ENCODE results near the gene HUS1.

HUS1 gene

GRCh38 chr7:47950714-47951113 is 28.7 kb downstream of the HUS1 start:
- TF ChIP-seq CTCF (IDR thresholded peaks at IDR 0.05; ENCODE audit: low read depth, low read length), result no peak
- DNase-seq (ENCODE audit: extremely low read depth, low read depth), result no peak

GRCh38 chr7:47949703-47950102 is 29.7 kb downstream of the HUS1 start:
- DNase-seq (ENCODE audit: extremely low read depth, low read depth), result no peak
- TF ChIP-seq CTCF (IDR thresholded peaks at IDR 0.05; ENCODE audit: low read depth, low read length), result no peak

GRCh38 chr7:47948141-47948790 is 31.1 kb downstream of the HUS1 start, which contains the start of gene PKD1L1:
PKD1L1 (minus strand) TSS chr7:47948466; CDS start chr7:47948440, 26 bp downstream.
- no peak for TF ChIP-seq CTCF (IDR thresholded peaks at IDR 0.05; ENCODE audit: low read depth, low read length)

GRCh38 chr7:47947355-47947749 is 32.1 kb downstream of the HUS1 start:
- DNase-seq (ENCODE audit: extremely low read depth, low read depth), result no peak
- TF ChIP-seq CTCF (IDR thresholded peaks at IDR 0.05; ENCODE audit: low read depth, low read length), result no peak

More at GRCh38 chr7:47948141-47948790, 31.1 kb downstream of the HUS1 start, which contains the start of gene PKD1L1:
- no peak for DNase-seq (ENCODE audit: extremely low read depth, low read depth)

- no peak for TF ChIP-seq CTCF (IDR thresholded peaks at IDR 0.05; ENCODE audit: low read depth, low read length)
- DNase-seq (ENCODE audit: extremely low read depth, low read depth), result no peak
These were observed 32.6 kb downstream of the HUS1 start for GRCh38 chr7:47946581-47947354.

GRCh38 chr7:47945261-47946015 is 34.0 kb downstream of the HUS1 start:
- peak; percentile 79 for TF ChIP-seq CTCF (IDR thresholded peaks at IDR 0.05; ENCODE audit: low read depth, low read length)
- DNase-seq (ENCODE audit: extremely low read depth, low read depth), result peak; percentile 28

Data from AG09319 (cell line).